NCI-H446 (cell line): Measurements from ENCODE around the gene FAM228A.

Source experiments
- DNase-seq, 2 experiments: peaks; one replicate each; lab custom pipeline; 2025; lab: John Stamatoyannopoulos, UW

The FAM228A gene

GRCh38 chr2:24225499-24226242, 50.8 kb downstream of the FAM228A start:
- DNase-seq = no peak

- DNase-seq = no peak
These were observed 53.6 kb downstream of the FAM228A start for GRCh38 chr2:24228470-24228869.

GRCh38 chr2:24231461-24231881, 56.6 kb downstream of the FAM228A start:
- no peak for DNase-seq

- no peak for DNase-seq
These were observed 58.5 kb downstream of the FAM228A start for GRCh38 chr2:24233321-24233720.

GRCh38 chr2:24237313-24237712, 62.5 kb downstream of the FAM228A start:
- DNase-seq = no peak

GRCh38 chr2:24238158-24238557, 63.3 kb downstream of the FAM228A start:
- DNase-seq = no peak

GRCh38 chr2:24239553-24239952, 64.7 kb downstream of the FAM228A start:
- no peak for DNase-seq
